GM20431 (cell line): ENCODE measurements around the gene SINHCAF.

Source experiments
- in situ Hi-C: fragments of 300-500 bp; cut with MseI, MboI; formaldehyde crosslinking; loops from one replicate; pipeline ENCODE4 v1.15.0; 2020; ENCODE audit warnings: low sequenced_read_pairs; ENCODE audit not compliant: unreplicated experiment

Gene SINHCAF

GRCh38 chr12:31339831-31340622, 14.1 kb upstream of the SINHCAF start:
- in situ Hi-C loops = no loop called here

- in situ Hi-C loops = no loop called here
Observed at GRCh38 chr12:31337952-31338351, 12.0 kb upstream of the SINHCAF start.

GRCh38 chr12:31331242-31331641, 5.3 kb upstream of the SINHCAF start:
- in situ Hi-C loops = no loop called here

- in situ Hi-C loops = no loop called here
Observed at GRCh38 chr12:31326736-31327659, 1.0 kb upstream of the SINHCAF start.

- in situ Hi-C loops = no loop called here
Observed at GRCh38 chr12:31325524-31325875, 450 bp downstream of the SINHCAF start.

- in situ Hi-C loops = no loop called here
Observed at GRCh38 chr12:31324845-31325523, 966 bp downstream of the SINHCAF start.

GRCh38 chr12:31324116-31324844, 1.7 kb downstream of the SINHCAF start:
- in situ Hi-C loops = no loop called here

- in situ Hi-C loops = no loop called here
Observed at GRCh38 chr12:31323391-31324115, 2.4 kb downstream of the SINHCAF start.

- in situ Hi-C loops = no loop called here
Observed at GRCh38 chr12:31322801-31323207, 3.1 kb downstream of the SINHCAF start.

GRCh38 chr12:31321897-31322228, 4.1 kb downstream of the SINHCAF start:
- in situ Hi-C loops = no loop called here

GRCh38 chr12:31321186-31321896, 4.6 kb downstream of the SINHCAF start:
- in situ Hi-C loops = no loop called here

GRCh38 chr12:31318657-31319269, 7.2 kb downstream of the SINHCAF start:
- in situ Hi-C loops = no loop called here

GRCh38 chr12:31317471-31318395, 8.2 kb downstream of the SINHCAF start:
- in situ Hi-C loops = no loop called here

GRCh38 chr12:31316891-31317290, 9.1 kb downstream of the SINHCAF start:
- in situ Hi-C loops = no loop called here

GRCh38 chr12:31315784-31316465, 10.0 kb downstream of the SINHCAF start:
- in situ Hi-C loops = no loop called here

- in situ Hi-C loops = no loop called here
Observed at GRCh38 chr12:31315044-31315715, 10.8 kb downstream of the SINHCAF start.
